Retina (tissue), 1 donor: ENCODE results near the gene COL24A1.
"Not testable (repeated sequence)": the region's sequence is repeated elsewhere in the genome, so short reads cannot be mapped to it uniquely, and the experiment has no call there.

Source experiments
- DNase-seq: peaks from one replicate; pipeline ENCODE4 v3.0.0-alpha.2; 2016

The COL24A1 gene

GRCh38 chr1:85798419-85798818 lies 358.2 kb downstream of the COL24A1 start:
- DNase-seq: no peak

- not testable (repeated sequence) for DNase-seq
Observed at GRCh38 chr1:85777021-85777420, 379.6 kb downstream of the COL24A1 start.

GRCh38 chr1:85762804-85763203 lies 393.8 kb downstream of the COL24A1 start:
- no peak for DNase-seq

GRCh38 chr1:85756864-85757263 lies 399.7 kb downstream of the COL24A1 start:
- DNase-seq: no peak

GRCh38 chr1:85748120-85748519 lies 408.5 kb downstream of the COL24A1 start:
- no peak for DNase-seq

- DNase-seq: no peak
Observed at GRCh38 chr1:85746777-85747176, 409.8 kb downstream of the COL24A1 start.

- no peak for DNase-seq
Observed at GRCh38 chr1:85743814-85744213, 412.8 kb downstream of the COL24A1 start.

GRCh38 chr1:85734931-85735330 lies 421.6 kb downstream of the COL24A1 start:
- no peak for DNase-seq

- no peak for DNase-seq
Observed at GRCh38 chr1:85718678-85719340, 437.8 kb downstream of the COL24A1 start.

- DNase-seq: not testable (repeated sequence)
Observed at GRCh38 chr1:85714418-85715114, 442.0 kb downstream of the COL24A1 start.

- DNase-seq: no peak
Observed at GRCh38 chr1:85708829-85709227, 447.7 kb downstream of the COL24A1 start.

- DNase-seq: peak; percentile 95
Observed at GRCh38 chr1:85707990-85708828, 448.4 kb downstream of the COL24A1 start, which contains the start of gene ZNHIT6. TSS of gene ZNHIT6 (minus strand) at chr1:85708433. CDS start at chr1:85708284, 149 bp downstream.

- DNase-seq: peak; percentile 17
Observed at GRCh38 chr1:85707267-85707989, 449.1 kb downstream of the COL24A1 start.

GRCh38 chr1:85705940-85706339 lies 450.6 kb downstream of the COL24A1 start:
- no peak for DNase-seq

GRCh38 chr1:85700422-85700821 lies 456.1 kb downstream of the COL24A1 start:
- no peak for DNase-seq

- no peak for DNase-seq
Observed at GRCh38 chr1:85697895-85698294, 458.7 kb downstream of the COL24A1 start.

- DNase-seq: no peak
Observed at GRCh38 chr1:85692730-85693314, 463.8 kb downstream of the COL24A1 start.

- DNase-seq: no peak
Observed at GRCh38 chr1:85689775-85690404, 466.7 kb downstream of the COL24A1 start.

- DNase-seq: no peak
Observed at GRCh38 chr1:85683292-85684025, 473.1 kb downstream of the COL24A1 start.

GRCh38 chr1:85681087-85681486 lies 475.5 kb downstream of the COL24A1 start:
- DNase-seq: peak; percentile 44
